ENCODE measurements around the gene KICS2.
"Not testable (repeated sequence)": the region's sequence is repeated elsewhere in the genome, so short reads cannot be mapped to it uniquely, and the experiment has no call there.

Gene KICS2

GRCh38 chr12:64212119-64212746, 9.9 kb downstream of the KICS2 start:
- no peak for FAIRE-seq

- no peak for FAIRE-seq
Observed at GRCh38 chr12:64207453-64207852, 14.6 kb downstream of the KICS2 start.

- FAIRE-seq, result no peak
Observed at GRCh38 chr12:64205542-64205941, 16.6 kb downstream of the KICS2 start.

- FAIRE-seq, result no peak
Observed at GRCh38 chr12:64203775-64204174, 18.3 kb downstream of the KICS2 start.

GRCh38 chr12:64203036-64203435, 19.1 kb downstream of the KICS2 start:
- no peak for FAIRE-seq

- FAIRE-seq, result not testable (repeated sequence)
Observed at GRCh38 chr12:64195841-64196240, 26.3 kb downstream of the KICS2 start.

- no peak for FAIRE-seq
Observed at GRCh38 chr12:64194333-64195149, 27.6 kb downstream of the KICS2 start.

- FAIRE-seq, result no peak
Observed at GRCh38 chr12:64193931-64194330, 28.2 kb downstream of the KICS2 start.

GRCh38 chr12:64192644-64193444, 29.3 kb downstream of the KICS2 start:
- FAIRE-seq, result no peak

- FAIRE-seq, result no peak
Observed at GRCh38 chr12:64190140-64190539, 32.0 kb downstream of the KICS2 start.

GRCh38 chr12:64189530-64189929, 32.6 kb downstream of the KICS2 start:
- FAIRE-seq, result no peak

GRCh38 chr12:64187794-64188193, 34.3 kb downstream of the KICS2 start:
- no peak for FAIRE-seq

GRCh38 chr12:64187370-64187769, 34.7 kb downstream of the KICS2 start:
- FAIRE-seq, result no peak

GRCh38 chr12:64186789-64187188, 35.3 kb downstream of the KICS2 start:
- no peak for FAIRE-seq

- no peak for FAIRE-seq
Observed at GRCh38 chr12:64184216-64184615, 37.9 kb downstream of the KICS2 start.

GRCh38 chr12:64181430-64182291, 40.4 kb downstream of the KICS2 start:
- peak; percentile 88 for FAIRE-seq

GRCh38 chr12:64180951-64181350, 41.1 kb downstream of the KICS2 start:
- no peak for FAIRE-seq

GRCh38 chr12:64178122-64178521, 44.0 kb downstream of the KICS2 start:
- no peak for FAIRE-seq

- FAIRE-seq, result no peak
Observed at GRCh38 chr12:64177001-64177400, 45.1 kb downstream of the KICS2 start.

GRCh38 chr12:64175254-64175945, 46.7 kb downstream of the KICS2 start:
- FAIRE-seq, result no peak

GRCh38 chr12:64173456-64173855, 48.6 kb downstream of the KICS2 start:
- no peak for FAIRE-seq
